Trophoblast cell (in vitro differentiated cells and primary cell): ENCODE results near the gene SRP9.
"Not testable (repeated sequence)": the region's sequence is repeated elsewhere in the genome, so short reads cannot be mapped to it uniquely, and the experiment has no call there.

Experiments
- DNase-seq, 2 donors: peaks; one replicate each; pipeline ENCODE4 v3.0.0-alpha.2; 2016
- H2AFZ ChIP-seq: 2 replicates; pipeline ENCODE4 v1.6.1; 2013; ENCODE audit warnings: low read length, moderate library complexity, mild to moderate bottlenecking; ENCODE audit not compliant: insufficient read depth, poor library complexity
- H2AK5ac ChIP-seq: 2 replicates; pipeline ENCODE4 v1.6.1; 2013; ENCODE audit warnings: mild to moderate bottlenecking, low read length
- H2BK120ac ChIP-seq: 2 replicates; pipeline ENCODE4 v1.6.1; 2013; ENCODE audit warnings: low read length, mild to moderate bottlenecking, moderate library complexity; ENCODE audit not compliant: insufficient read depth, poor library complexity
- H2BK12ac ChIP-seq: 2 replicates; pipeline ENCODE4 v1.6.1; 2013; ENCODE audit warnings: mild to moderate bottlenecking, low read length, moderate library complexity
- H2BK5ac ChIP-seq: 2 replicates; pipeline ENCODE4 v1.6.1; 2013; ENCODE audit warnings: low read length, low read depth, moderate library complexity, mild to moderate bottlenecking; ENCODE audit not compliant: poor library complexity
- H3K14ac ChIP-seq: 2 replicates; pipeline ENCODE4 v1.6.1; 2013; ENCODE audit warnings: mild to moderate bottlenecking, low read length
- H3K18ac ChIP-seq: 2 replicates; pipeline ENCODE4 v1.6.1; 2013; ENCODE audit warnings: mild to moderate bottlenecking, low read length
- H3K23ac ChIP-seq: 2 replicates; pipeline ENCODE4 v1.6.1; 2013; ENCODE audit warnings: low read length
- H3K27ac ChIP-seq: 2 replicates; pipeline ENCODE4 v1.5.1; 2013; ENCODE audit warnings: low read depth, mild to moderate bottlenecking, inconsistent platforms, low read length, moderate library complexity
- H3K27me3 ChIP-seq: 2 replicates; pipeline ENCODE4 v1.6.1; 2013; ENCODE audit warnings: inconsistent platforms, mild to moderate bottlenecking, low read length, moderate library complexity; ENCODE audit not compliant: insufficient read depth
- H3K36me3 ChIP-seq, 2 experiments: 1 replicate in 1 of 2; 2 replicates in 1 of 2; pipeline ENCODE4 v1.6.1; 2013; ENCODE audit warnings: low read length in 2 of 2, mild to moderate bottlenecking in 2 of 2, moderate library complexity in 1 of 2; ENCODE audit not compliant: insufficient read depth in 2 of 2, control insufficient read depth in 1 of 2
- H3K4ac ChIP-seq: 2 replicates; pipeline ENCODE4 v1.6.1; 2013; ENCODE audit warnings: low read depth, mild to moderate bottlenecking, low read length, moderate library complexity
- H3K4me1 ChIP-seq, 2 experiments: 1 replicate in 1 of 2; 2 replicates in 1 of 2; pipeline ENCODE4 v1.6.1; 2013; ENCODE audit warnings: low read length in 2 of 2, mild to moderate bottlenecking in 2 of 2, moderate library complexity in 1 of 2; ENCODE audit not compliant: insufficient read depth in 2 of 2, control insufficient read depth in 1 of 2
- H3K4me2 ChIP-seq: 2 replicates; pipeline ENCODE4 v1.6.1; 2013; ENCODE audit warnings: inconsistent platforms, mild to moderate bottlenecking, low read length, moderate library complexity
- H3K4me3 ChIP-seq: 2 replicates; pipeline ENCODE4 v1.5.1; 2013; ENCODE audit warnings: mild to moderate bottlenecking, low read depth, low read length, inconsistent platforms
- H3K79me1 ChIP-seq: one replicate; pipeline ENCODE4 v1.6.1; 2013; ENCODE audit warnings: low read length
- H3K79me2 ChIP-seq: 2 replicates; pipeline ENCODE4 v1.6.1; 2013; ENCODE audit warnings: low read length, mild to moderate bottlenecking; ENCODE audit not compliant: control insufficient read depth, insufficient read depth, poor library complexity
- H3K9ac ChIP-seq: 2 replicates; pipeline ENCODE4 v1.6.1; 2013; ENCODE audit warnings: mild to moderate bottlenecking, low read length
- H3K9me3 ChIP-seq: 2 replicates; pipeline ENCODE4 v1.6.1; 2013; ENCODE audit warnings: low read depth, mild to moderate bottlenecking, control low read depth, inconsistent platforms, low read length; ENCODE audit not compliant: insufficient read depth
- H4K12ac ChIP-seq: 2 replicates; pipeline ENCODE4 v1.6.1; 2013; ENCODE audit warnings: low read depth, mild to moderate bottlenecking, low read length, moderate library complexity
- H4K8ac ChIP-seq: 2 replicates; pipeline ENCODE4 v1.6.1; 2013; ENCODE audit warnings: low read depth, mild to moderate bottlenecking, low read length, moderate library complexity
- H4K91ac ChIP-seq: one replicate; pipeline ENCODE4 v1.6.1; 2013; ENCODE audit warnings: low read depth, mild to moderate bottlenecking, low read length, moderate library complexity
- WGBS: extraction: QIAGEN DNeasy Blood & Tissue Kit; methylation state at CpG from one replicate; pipeline ENCODE4 v1.1.7; 2013; ENCODE audit warnings: missing lambda C conversion rate; ENCODE audit not compliant: insufficient read length, insufficient coverage; ENCODE audit errors: extremely low coverage; 5-methylcytosine and 5-hydroxymethylcytosine counted together

The SRP9 gene

GRCh38 chr1:225815090-225815489 lies 37.5 kb downstream of the SRP9 start:
- not testable (repeated sequence) for H3K9me3 ChIP-seq, DNase-seq, H2BK120ac ChIP-seq, H3K14ac ChIP-seq, H3K23ac ChIP-seq, H3K4me2 ChIP-seq, H3K79me1 ChIP-seq, H4K91ac ChIP-seq, H4K12ac ChIP-seq, H3K79me2 ChIP-seq, H3K27me3 ChIP-seq, H3K9ac ChIP-seq, H3K27ac ChIP-seq, H2BK12ac ChIP-seq, H3K36me3 ChIP-seq, H3K4ac ChIP-seq, H2AFZ ChIP-seq, H4K8ac ChIP-seq, H2AK5ac ChIP-seq, H3K4me3 ChIP-seq, H2BK5ac ChIP-seq, H3K18ac ChIP-seq
- H3K4me1 ChIP-seq, result peaks cover 17 to 28% of the 10 kb centered on the region in 2 experiments
- WGBS, result no CpG with 5 or more reads among the region's 7 CpGs

DNA sequence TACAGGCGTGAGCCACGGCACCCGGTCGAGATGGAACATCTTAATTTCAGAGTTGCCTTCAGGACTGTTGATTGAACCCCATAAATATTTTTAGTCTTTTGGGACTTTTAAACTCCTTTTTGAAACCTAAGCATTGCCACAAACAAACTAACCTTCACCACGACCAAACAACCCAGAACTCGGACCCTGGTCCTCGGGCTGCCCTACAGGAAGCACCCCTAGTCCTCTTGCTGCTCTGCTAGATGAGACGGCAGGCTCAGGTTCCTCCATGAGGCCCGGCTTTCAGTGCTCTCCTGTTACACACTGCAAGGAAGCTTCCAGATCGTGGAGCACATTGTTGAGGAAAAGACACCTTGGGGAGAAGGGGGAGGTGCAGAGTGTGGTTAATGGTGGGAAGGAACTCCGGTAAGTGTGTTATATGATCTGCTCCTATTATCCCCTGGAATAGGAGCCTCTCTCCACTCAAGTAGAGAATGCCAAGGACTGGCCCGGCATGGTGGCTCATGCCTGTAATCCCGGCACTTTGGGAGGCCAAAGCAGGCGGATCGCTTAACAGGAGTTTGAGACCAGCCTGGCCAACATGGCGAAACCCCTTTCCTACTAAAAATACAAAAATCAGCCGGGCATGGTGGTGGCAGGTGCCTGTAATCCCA lies 38.0 kb downstream of the SRP9 start:
- Histone ChIP-seq H3K4ac (no peak overlapping the region), H4K8ac (no peak overlapping the region), H3K4me1 (peaks cover 17 to 28% of the 10 kb centered on the region in 2 experiments), H3K18ac (no peak overlapping the region), H2BK12ac (no peak overlapping the region), H3K79me2 (peaks cover 2% of the 10 kb centered on the region), H3K36me3 (no peaks in the 10 kb centered on the region), H4K91ac (no peak overlapping the region), H3K23ac (no peak overlapping the region), H2BK120ac (no peak overlapping the region), H3K79me1 (peaks cover 3% of the 10 kb centered on the region), H3K27ac (no peak overlapping the region), H3K27me3 (no peaks in the 10 kb centered on the region), H2AK5ac (no peak overlapping the region), H3K9ac (no peak overlapping the region), H3K14ac (no peak overlapping the region), H3K4me2 (no peak overlapping the region), H2BK5ac (no peak overlapping the region), H3K9me3 (no peaks in the 10 kb centered on the region), H4K12ac (no peak overlapping the region), H2AFZ (no peak overlapping the region), H3K4me3 (no peak overlapping the region)
- DNase-seq, result no peak
- WGBS, result no CpG with 5 or more reads among the region's 17 CpGs

DNA sequence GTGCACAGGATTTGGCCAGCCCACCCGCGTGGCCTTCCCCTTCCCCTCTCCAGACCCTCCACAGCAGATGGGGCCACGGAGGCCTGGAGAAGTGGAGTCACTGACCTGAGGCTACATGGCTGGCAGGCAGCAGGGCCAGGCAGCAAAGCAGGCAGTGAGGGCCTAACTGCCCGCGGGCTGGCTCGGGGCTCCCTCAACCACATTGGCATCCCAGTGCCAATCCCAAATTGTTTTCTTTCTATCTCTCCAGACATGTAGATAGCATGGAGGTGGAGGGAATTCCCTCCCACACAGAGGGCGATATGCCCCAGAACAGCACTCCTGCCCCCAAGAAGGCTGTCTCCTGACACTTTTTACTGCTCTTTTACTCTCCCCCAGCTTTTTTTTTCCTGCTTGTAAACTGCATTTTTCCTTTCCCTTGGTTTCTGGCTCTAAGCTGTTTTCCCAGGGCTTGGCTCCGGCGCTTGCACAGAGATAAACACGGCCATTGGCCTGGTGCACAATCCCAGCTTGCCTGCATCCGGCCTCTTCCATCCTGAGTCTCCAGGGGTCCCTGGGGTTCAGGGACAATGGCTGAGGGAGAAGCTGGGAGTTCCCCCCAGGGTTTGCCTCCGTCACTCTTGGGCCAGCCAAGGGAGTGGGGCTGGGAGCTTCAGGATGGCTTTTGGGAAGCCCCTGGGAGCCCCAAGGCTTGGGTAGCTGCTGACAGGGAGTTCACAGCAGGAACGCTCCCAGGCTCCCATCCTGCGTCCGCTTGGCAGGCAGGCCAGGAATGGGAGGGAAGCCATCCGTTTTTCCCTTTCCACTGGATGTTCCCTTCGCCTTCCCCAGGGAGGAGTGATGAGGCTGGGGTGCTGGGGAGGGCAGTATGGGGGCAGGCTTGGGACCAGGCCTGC lies 39.3 kb downstream of the SRP9 start:
- H3K9me3 ChIP-seq, result no peaks in the 10 kb centered on the region
- no peak overlapping the region for H4K12ac ChIP-seq
- no peak overlapping the region for H3K4ac ChIP-seq
- H3K23ac ChIP-seq, result no peak overlapping the region
- no CpG with 5 or more reads among the region's 17 CpGs for WGBS
- H3K18ac ChIP-seq, result peak overlapping the region; percentile 3
- H3K9ac ChIP-seq, result no peak overlapping the region
- peak overlapping the region; percentile 50 for H2AK5ac ChIP-seq
- peaks cover 2% of the 10 kb centered on the region for H3K79me2 ChIP-seq
- H4K8ac ChIP-seq, result no peak overlapping the region
- H3K27me3 ChIP-seq, result no peaks in the 10 kb centered on the region
- no peak overlapping the region for H4K91ac ChIP-seq
- peaks cover 3% of the 10 kb centered on the region for H3K79me1 ChIP-seq
- no peak overlapping the region for H2BK5ac ChIP-seq
- no peaks in the 10 kb centered on the region for H3K36me3 ChIP-seq
- no peak overlapping the region for H2BK12ac ChIP-seq
- H3K4me3 ChIP-seq, result no peak overlapping the region
- no peak for DNase-seq
- no peak overlapping the region for H3K14ac ChIP-seq
- H3K4me1 ChIP-seq, result peaks cover 11 to 18% of the 10 kb centered on the region in 2 experiments
- no peak overlapping the region for H3K27ac ChIP-seq
- H3K4me2 ChIP-seq, result no peak overlapping the region
- no peak overlapping the region for H2BK120ac ChIP-seq
- peak overlapping the region; percentile 5 for H2AFZ ChIP-seq

DNA sequence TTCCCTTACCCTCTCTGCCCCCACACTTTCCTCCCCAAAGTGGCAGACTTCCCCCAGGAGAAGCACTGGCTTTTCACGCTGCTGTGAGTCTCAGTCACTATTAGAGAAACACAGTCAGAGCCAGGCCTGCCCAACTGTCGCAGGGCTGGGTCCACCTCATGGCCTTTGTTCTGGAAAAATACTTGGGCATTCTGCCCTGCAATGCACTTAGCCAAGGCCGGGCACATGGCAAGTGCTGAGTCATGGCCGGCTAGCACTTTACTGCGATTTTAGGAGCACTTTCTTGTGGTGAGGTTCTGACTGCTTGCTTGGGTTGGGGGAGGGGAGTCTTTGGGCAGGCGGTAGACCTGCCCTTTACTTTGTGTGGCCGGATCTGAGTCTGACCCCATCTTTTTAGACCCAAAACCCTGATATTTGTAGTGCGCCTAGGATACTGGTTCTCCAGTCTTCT lies 40.0 kb downstream of the SRP9 start:
- H4K8ac ChIP-seq, result no peak overlapping the region
- H3K4me3 ChIP-seq, result no peak overlapping the region
- no peak overlapping the region for H4K12ac ChIP-seq
- no peak overlapping the region for H2AK5ac ChIP-seq
- H3K23ac ChIP-seq, result no peak overlapping the region
- peaks cover 0 to 2% of the 10 kb centered on the region in 2 experiments for H3K36me3 ChIP-seq
- no peak overlapping the region for H3K14ac ChIP-seq
- H3K4ac ChIP-seq, result no peak overlapping the region
- no peak overlapping the region for H2BK12ac ChIP-seq
- H3K79me2 ChIP-seq, result peaks cover 2% of the 10 kb centered on the region
- no peak overlapping the region for H2BK120ac ChIP-seq
- H2AFZ ChIP-seq, result peak overlapping the region; percentile 5
- no peak overlapping the region for H3K27ac ChIP-seq
- no peak overlapping the region for H4K91ac ChIP-seq
- no peaks in the 10 kb centered on the region for H3K27me3 ChIP-seq
- H3K4me1 ChIP-seq, result peaks cover 11 to 18% of the 10 kb centered on the region in 2 experiments
- H2BK5ac ChIP-seq, result no peak overlapping the region
- peaks cover 3% of the 10 kb centered on the region for H3K79me1 ChIP-seq
- WGBS, result no CpG with 5 or more reads among the region's 8 CpGs
- DNase-seq, result no peak
- no peak overlapping the region for H3K4me2 ChIP-seq
- no peak overlapping the region for H3K9ac ChIP-seq
- no peak overlapping the region for H3K18ac ChIP-seq
- H3K9me3 ChIP-seq, result no peaks in the 10 kb centered on the region
